Coronary artery (tissue), 2 donors: Measurements from ENCODE around the gene C2orf15.
A peak's percentile ranks its signal among the peaks of the same experiment; 100 is the strongest.

Experiments used
- DNase-seq: peaks from one replicate; pipeline ENCODE4 v3.0.0-alpha.2; 2017; ENCODE audit warnings: low spot score
- H3K27ac ChIP-seq, 2 donors: fragments of 200-600 bp; sonication (generic); one replicate each; pipeline ENCODE4 v1.5.1; 2016 to 2019
- H3K4me3 ChIP-seq: fragments of 200-600 bp; sonication (generic); 2 replicates; pipeline ENCODE4 v1.5.1; 2016; ENCODE audit warnings: mild to moderate bottlenecking, moderate library complexity
- TF ChIP-seq, protein P1 (sequence below): fragments of 200-600 bp; sonication (generic); IDR thresholded peaks from one replicate; pipeline ENCODE4 v1.5.1; 2019; ENCODE audit warnings: antibody characterized with exemption

C2orf15 gene

DNA sequence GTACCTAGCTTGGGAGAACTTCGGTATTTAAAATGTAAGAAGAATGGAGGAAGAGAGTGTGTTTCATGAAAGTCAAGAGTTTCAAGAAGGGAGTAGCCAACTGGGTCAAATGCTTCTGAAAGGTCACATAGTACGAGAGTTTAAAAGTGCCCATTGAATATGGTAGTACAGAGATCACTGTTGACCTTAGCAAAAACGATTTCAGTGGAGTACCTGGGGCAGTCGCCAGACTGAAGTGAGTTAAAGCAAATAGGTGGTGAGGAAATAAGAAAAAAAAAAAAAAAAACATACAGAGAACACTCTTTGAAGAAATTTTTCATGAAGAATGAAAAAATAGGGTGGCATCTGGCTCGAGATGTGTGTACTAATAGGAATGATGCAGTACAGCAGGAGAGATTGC is 24.7 kb downstream of the C2orf15 start:
- TF ChIP-seq, protein P1, sequence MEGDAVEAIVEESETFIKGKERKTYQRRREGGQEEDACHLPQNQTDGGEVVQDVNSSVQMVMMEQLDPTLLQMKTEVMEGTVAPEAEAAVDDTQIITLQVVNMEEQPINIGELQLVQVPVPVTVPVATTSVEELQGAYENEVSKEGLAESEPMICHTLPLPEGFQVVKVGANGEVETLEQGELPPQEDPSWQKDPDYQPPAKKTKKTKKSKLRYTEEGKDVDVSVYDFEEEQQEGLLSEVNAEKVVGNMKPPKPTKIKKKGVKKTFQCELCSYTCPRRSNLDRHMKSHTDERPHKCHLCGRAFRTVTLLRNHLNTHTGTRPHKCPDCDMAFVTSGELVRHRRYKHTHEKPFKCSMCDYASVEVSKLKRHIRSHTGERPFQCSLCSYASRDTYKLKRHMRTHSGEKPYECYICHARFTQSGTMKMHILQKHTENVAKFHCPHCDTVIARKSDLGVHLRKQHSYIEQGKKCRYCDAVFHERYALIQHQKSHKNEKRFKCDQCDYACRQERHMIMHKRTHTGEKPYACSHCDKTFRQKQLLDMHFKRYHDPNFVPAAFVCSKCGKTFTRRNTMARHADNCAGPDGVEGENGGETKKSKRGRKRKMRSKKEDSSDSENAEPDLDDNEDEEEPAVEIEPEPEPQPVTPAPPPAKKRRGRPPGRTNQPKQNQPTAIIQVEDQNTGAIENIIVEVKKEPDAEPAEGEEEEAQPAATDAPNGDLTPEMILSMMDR, result no peak
- Histone ChIP-seq H3K4me3 (no peak overlapping the region), H3K27ac (no peak overlapping the region)
- no peak for DNase-seq

DNA sequence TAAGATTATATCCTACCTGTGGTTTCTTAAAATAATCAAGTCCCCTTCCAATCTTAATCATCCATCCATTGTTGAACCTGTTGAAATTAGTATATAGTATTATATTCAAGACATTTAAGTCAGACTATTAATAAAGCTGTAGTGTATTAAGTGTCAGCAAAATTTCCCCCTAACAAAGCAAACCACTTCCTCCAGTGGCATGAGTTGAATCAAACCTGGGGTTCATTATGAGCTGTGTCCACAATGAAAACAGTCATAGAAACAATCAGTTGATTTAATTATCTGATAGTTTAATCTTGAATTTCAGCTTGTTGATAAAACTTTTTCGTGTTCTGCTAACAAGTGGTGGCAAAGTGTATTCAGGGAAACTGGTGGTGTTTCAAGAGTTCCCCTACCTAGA is 28.0 kb downstream of the C2orf15 start:
- TF ChIP-seq, protein P1, result no peak
- no peak for DNase-seq
- Histone ChIP-seq H3K4me3 (no peak overlapping the region), H3K27ac (no peak overlapping the region)

DNA sequence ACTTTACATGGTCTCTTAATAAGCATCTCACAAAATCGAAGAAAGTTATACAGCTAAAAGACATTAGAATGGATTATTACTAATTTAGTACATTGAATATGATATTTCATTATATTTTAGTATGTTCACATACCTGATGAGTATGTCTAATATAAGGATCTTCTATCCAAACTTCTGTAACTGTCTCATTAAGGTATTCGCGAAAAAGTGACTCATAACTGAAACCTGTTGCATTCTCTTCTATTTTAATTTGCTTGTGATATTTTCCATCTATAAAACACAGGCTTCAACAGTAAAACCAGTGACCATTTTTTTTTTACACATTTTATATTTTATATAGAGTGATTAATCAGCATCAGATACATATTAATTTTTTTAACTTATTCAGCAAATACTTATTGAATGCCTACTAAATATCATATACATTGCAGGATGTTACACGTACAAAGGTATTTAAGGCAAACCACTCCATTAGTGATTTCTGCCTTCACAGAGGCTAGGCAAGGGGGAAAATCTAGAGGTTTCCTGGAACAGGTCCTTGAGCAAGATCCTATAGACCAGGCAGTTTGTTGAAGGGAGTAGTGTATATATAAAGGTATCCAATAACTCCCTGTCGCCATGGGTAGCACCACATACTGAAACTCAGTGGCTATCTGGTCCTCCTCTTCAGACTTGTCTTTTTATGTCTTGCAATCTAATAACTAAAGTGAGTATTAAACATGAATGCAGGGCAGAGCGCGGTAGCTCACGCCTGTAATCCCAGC is 30.1 kb downstream of the C2orf15 start:
- no peak for DNase-seq
- TF ChIP-seq, protein P1, result no peak
- Histone ChIP-seq H3K27ac (no peak overlapping the region), H3K4me3 (no peak overlapping the region)

DNA sequence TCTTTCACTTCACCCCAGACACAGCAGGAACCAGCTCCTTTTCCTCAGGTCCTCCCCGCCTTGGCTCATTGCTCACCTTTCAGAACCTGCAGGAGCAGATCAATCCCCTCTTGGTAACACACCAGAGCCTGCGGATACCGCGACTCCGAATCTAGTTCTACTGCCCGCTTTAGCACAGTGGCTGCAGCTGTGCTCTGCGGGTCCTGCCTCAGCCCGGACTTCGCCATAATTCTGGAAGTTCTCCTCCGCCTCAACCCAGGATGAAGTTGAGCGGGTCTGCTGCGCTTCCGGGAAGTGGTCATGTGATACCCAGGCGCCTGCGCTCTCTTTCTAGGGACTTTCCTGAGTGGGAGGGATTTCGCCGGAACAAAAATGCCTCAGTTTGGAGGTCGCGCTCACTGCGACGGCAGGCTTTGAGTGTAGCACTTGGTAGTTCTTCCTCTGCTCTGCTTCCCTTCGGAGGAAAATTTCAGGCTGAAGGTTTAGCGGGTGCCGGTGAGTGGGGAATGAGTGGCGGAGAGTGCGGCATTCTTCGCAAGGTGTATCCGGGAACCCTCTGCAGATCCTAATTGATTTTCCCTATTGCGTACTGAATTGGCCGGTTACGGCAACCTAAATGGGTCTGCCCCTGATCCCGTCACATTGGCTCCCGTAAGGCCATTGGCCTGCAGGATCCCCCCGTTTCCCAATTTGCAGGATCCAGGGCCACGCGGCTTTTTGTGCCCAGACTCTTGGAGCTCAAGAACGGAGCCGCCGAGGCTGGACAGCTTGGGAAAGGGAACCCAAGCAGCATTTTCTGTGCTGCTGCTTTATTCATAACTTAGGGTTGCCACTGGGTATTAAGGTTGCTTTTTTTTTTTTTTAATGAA is 39.5 kb downstream of the C2orf15 start, which contains the start of the genes MITD1 and MRPL30:
TSS of gene MITD1 (minus strand) at position 304 of the 869 bp plus-strand sequence. CDS start at position 227, 77 bp downstream.
TSS of gene MRPL30 (plus strand) at position 430 of the 869 bp plus-strand sequence. CDS start 5,020 bp downstream, outside the sequence.
- TF ChIP-seq, protein P1, result no peak
- Histone ChIP-seq H3K27ac (peak within 1 kb of the TSS; percentile 34 to 77), H3K4me3 (peak within 1 kb of the TSS; percentile 86)
- DNase-seq, result peak; percentile 97

DNA sequence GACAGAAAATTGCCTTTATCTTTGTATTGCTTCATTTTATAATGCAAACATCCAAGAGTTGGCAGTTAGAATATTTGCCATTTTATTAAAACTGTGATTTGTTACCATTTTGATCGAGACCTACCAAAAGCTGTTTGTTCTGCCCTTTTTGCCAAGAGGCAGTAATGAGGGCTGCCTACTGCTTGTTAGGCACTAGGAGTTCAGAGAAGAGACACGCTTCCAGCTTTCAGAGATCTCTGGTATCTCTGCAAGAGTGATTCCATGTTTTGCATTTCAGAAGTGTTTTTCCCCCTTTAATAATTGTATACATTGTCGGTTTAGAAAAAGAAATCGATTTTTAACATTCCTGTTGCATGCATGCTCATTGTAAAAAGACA is 40.1 kb downstream of the C2orf15 start:
- TF ChIP-seq, protein P1, result no peak
- H3K27ac ChIP-seq, result peak overlapping the region in 1 of 2 donors; percentile 34
- DNase-seq, result no peak
- H3K4me3 ChIP-seq, result peak overlapping the region; percentile 86

DNA sequence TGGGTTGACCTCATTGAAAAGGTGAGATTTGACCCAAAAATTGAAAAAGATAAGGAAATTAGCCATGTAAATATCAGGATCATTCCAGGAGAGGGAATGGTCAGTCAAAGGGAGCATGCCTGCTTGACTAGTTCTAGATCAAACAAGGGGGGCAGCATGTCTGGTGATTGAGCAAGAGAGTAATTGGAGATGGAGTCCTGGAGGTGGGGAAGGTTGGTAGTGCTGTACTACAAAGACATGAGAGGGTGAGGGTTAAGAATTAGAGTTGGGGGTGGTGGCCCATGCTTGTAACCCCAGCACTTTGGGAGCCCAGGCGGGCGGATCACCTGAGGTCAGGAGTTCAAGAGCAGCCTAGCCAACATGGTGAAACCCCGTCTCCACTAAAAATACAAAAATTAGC is 41.5 kb downstream of the C2orf15 start:
- TF ChIP-seq, protein P1, result no peak
- no peak for DNase-seq
- Histone ChIP-seq H3K27ac (no peak overlapping the region), H3K4me3 (no peak overlapping the region)
